Measurements from ENCODE around the gene RAC3. TPM values are rescaled to one million over a fixed set of nuclear protein-coding genes. Genes with fewer than 3 reads are reported as not detected.

Gene RAC3
- total RNA-seq, 1 donor from 2014 or later: 31.6 TPM

GRCh38 chr17:82029990-82030469 is 1.4 kb upstream of the RAC3 start:
- H3K4me1 Mint-ChIP-seq: peaks cover 9% of the 10 kb centered on the region
- peaks cover 24% of the 10 kb centered on the region for H3F3A ChIP-seq (ENCODE audit: low read depth)
- H3K27me3 Mint-ChIP-seq (ENCODE audit: insufficient read depth, low read depth): peaks cover 16% of the 10 kb centered on the region
- peaks cover 34% of the 10 kb centered on the region for H4K20me1 ChIP-seq (ENCODE audit: low read depth)
- no peak overlapping the region for H3K27ac Mint-ChIP-seq
- no peaks in the 10 kb centered on the region for H3K9me3 Mint-ChIP-seq
- TF ChIP-seq EZH2phosphoT487 (IDR thresholded peaks at IDR 0.05) (no peak), EZH2 (IDR thresholded peaks at IDR 0.05) (no peak), CTCF (IDR thresholded peaks at IDR 0.05) (no peak)
- H3K27ac ChIP-seq: no peak overlapping the region
- peak overlapping the region; percentile 61 for H3K4me3 Mint-ChIP-seq
- peaks cover 4% of the 10 kb centered on the region for H3K79me2 ChIP-seq (ENCODE audit: low read depth)
- peak overlapping the region; percentile 98 for H3K4me2 ChIP-seq
- H3K36me3 Mint-ChIP-seq: peaks cover 4% of the 10 kb centered on the region
- no peak overlapping the region for H2AFZ ChIP-seq (replicated peaks)
- peaks cover 9% of the 10 kb centered on the region for H3K27me3 ChIP-seq
- H3K9ac ChIP-seq: no peak overlapping the region
- peaks cover 7% of the 10 kb centered on the region for H3K4me1 ChIP-seq
- no peaks in the 10 kb centered on the region for H3K9me3 ChIP-seq (ENCODE audit: low read depth)
- H3K36me3 ChIP-seq: no peaks in the 10 kb centered on the region
- no peak overlapping the region for H3K4me3 ChIP-seq
- DNase-seq (ENCODE audit: low spot score): no peak

GRCh38 chr17:82030470-82031302 is 792 bp upstream of the RAC3 start:
- Mint-ChIP-seq H3K27me3 (ENCODE audit: insufficient read depth, low read depth) (peaks cover 16% of the 10 kb centered on the region), H3K27ac (no peak overlapping the region), H3K9me3 (no peaks in the 10 kb centered on the region), H3K36me3 (peaks cover 11% of the 10 kb centered on the region), H3K4me1 (peaks cover 12% of the 10 kb centered on the region), H3K4me3 (peak overlapping the region; percentile 81)
- peak overlapping the region; percentile 81 for H3K4me3 ChIP-seq
- H3K27me3 ChIP-seq: peaks cover 9% of the 10 kb centered on the region
- peaks cover 30% of the 10 kb centered on the region for H3F3A ChIP-seq (ENCODE audit: low read depth)
- H4K20me1 ChIP-seq (ENCODE audit: low read depth): peaks cover 34% of the 10 kb centered on the region
- peak; percentile 95 for DNase-seq (ENCODE audit: low spot score)
- TF ChIP-seq EZH2 (IDR thresholded peaks at IDR 0.05): no peak
- TF ChIP-seq EZH2phosphoT487 (IDR thresholded peaks at IDR 0.05): no peak
- TF ChIP-seq CTCF (IDR thresholded peaks at IDR 0.05): peak; percentile 77
- no peaks in the 10 kb centered on the region for H3K9me3 ChIP-seq (ENCODE audit: low read depth)
- H3K4me1 ChIP-seq: peaks cover 7% of the 10 kb centered on the region
- H3K9ac ChIP-seq: no peak overlapping the region
- peak overlapping the region; percentile 98 for H3K4me2 ChIP-seq
- H3K27ac ChIP-seq: no peak overlapping the region
- no peaks in the 10 kb centered on the region for H3K36me3 ChIP-seq
- peak overlapping the region; percentile 89 for H2AFZ ChIP-seq (replicated peaks)
- H3K79me2 ChIP-seq (ENCODE audit: low read depth): peaks cover 4% of the 10 kb centered on the region

GRCh38 chr17:82031885-82032627 is 578 bp downstream of the RAC3 start:
- H3K27me3 ChIP-seq: peaks cover 9% of the 10 kb centered on the region
- H3K27ac ChIP-seq: no peak overlapping the region
- Mint-ChIP-seq H3K4me1 (peaks cover 8% of the 10 kb centered on the region), H3K27me3 (ENCODE audit: insufficient read depth, low read depth) (peaks cover 16% of the 10 kb centered on the region), H3K9me3 (no peaks in the 10 kb centered on the region), H3K27ac (no peak overlapping the region), H3K4me3 (peak overlapping the region; percentile 77), H3K36me3 (peaks cover 11% of the 10 kb centered on the region)
- H3F3A ChIP-seq (ENCODE audit: low read depth): peaks cover 37% of the 10 kb centered on the region
- H4K20me1 ChIP-seq (ENCODE audit: low read depth): peaks cover 39% of the 10 kb centered on the region
- H3K36me3 ChIP-seq: no peaks in the 10 kb centered on the region
- peak overlapping the region; percentile 65 for H3K4me3 ChIP-seq
- no peak for TF ChIP-seq CTCF (IDR thresholded peaks at IDR 0.05)
- TF ChIP-seq EZH2 (IDR thresholded peaks at IDR 0.05): no peak
- no peak for TF ChIP-seq EZH2phosphoT487 (IDR thresholded peaks at IDR 0.05)
- no peaks in the 10 kb centered on the region for H3K9me3 ChIP-seq (ENCODE audit: low read depth)
- H3K4me1 ChIP-seq: peaks cover 15% of the 10 kb centered on the region
- H2AFZ ChIP-seq (replicated peaks): no peak overlapping the region
- H3K79me2 ChIP-seq (ENCODE audit: low read depth): peaks cover 4% of the 10 kb centered on the region
- no peak overlapping the region for H3K9ac ChIP-seq
- DNase-seq (ENCODE audit: low spot score): peak; percentile 38
- H3K4me2 ChIP-seq: peak overlapping the region; percentile 99
